Erythroblast (primary cell): ENCODE measurements around the gene YLPM1.

Source experiments
- GATA1 ChIP-seq: IDR thresholded peaks from 2 replicates; pipeline ENCODE4 v1.6.1; 2011; ENCODE audit warnings: low read depth, mild to moderate bottlenecking, control low read depth, low read length, moderate library complexity
- POLR2A ChIP-seq: IDR thresholded peaks from 2 replicates; pipeline ENCODE4 v1.6.1; 2011; ENCODE audit warnings: mild to moderate bottlenecking, low read length

- TF ChIP-seq POLR2A = no peak
- TF ChIP-seq GATA1 = no peak
Observed at GRCh38 chr14:74720526-74720925, 42.6 kb upstream of the YLPM1 start.
